H1 (cell line): Measurements from ENCODE around the gene SYNDIG1. TPM values are rescaled to one million over a fixed set of nuclear protein-coding genes. Genes with fewer than 3 reads are reported as not detected.

Source experiments
- CTCF ChIA-PET: fragments of 300-600 bp; sonication (Branson Sonifier 250); formaldehyde crosslinking; loops from one replicate; lab custom pipeline; 2021; ENCODE audit not compliant: partially characterized antibody; lab: Charles Lee
- POLR2A ChIA-PET: fragments of 300-600 bp; sonication (Branson Sonifier 250); formaldehyde crosslinking; loops from one replicate; lab custom pipeline; 2021; ENCODE audit warnings: inconsistent platforms; ENCODE audit not compliant: partially characterized antibody; lab: Charles Lee
- DNase-seq, 2 experiments: peaks; one replicate each; pipeline versions ENCODE4 v3.0.0 to v3.0.0-alpha.2; 2010 to 2022; ENCODE audit warnings: low spot score in 2 of 2, low read depth in 1 of 2, mixed read lengths in 1 of 2
- FAIRE-seq: peaks from 2 replicates; lab custom pipeline; 2011; peaks lifted over from hg19 to GRCh38; lab: Jason Lieb, UNC
- H2AFZ ChIP-seq: 2 replicates; pipeline ENCODE4 v1.8.1; 2012; ENCODE audit warnings: low read length, inconsistent platforms
- H2AK5ac ChIP-seq: 2 replicates; pipeline ENCODE4 v1.6.1; 2013; ENCODE audit warnings: low read depth, low read length
- H2BK120ac ChIP-seq: replicated peaks from 2 replicates; pipeline ENCODE3; 2013; ENCODE audit warnings: low read depth, low read length, inconsistent platforms
- H2BK12ac ChIP-seq: 2 replicates; pipeline ENCODE4 v1.6.1; 2013; ENCODE audit warnings: low read depth, low read length
- H2BK15ac ChIP-seq: 2 replicates; pipeline ENCODE4 v1.6.1; 2013; ENCODE audit warnings: low read length
- H2BK20ac ChIP-seq: 2 replicates; pipeline ENCODE4 v1.6.1; 2013; ENCODE audit warnings: low read length
- H2BK5ac ChIP-seq: 2 replicates; pipeline ENCODE4 v1.6.1; 2013; ENCODE audit warnings: low read depth, low read length
- H3K14ac ChIP-seq: 2 replicates; pipeline ENCODE4 v1.6.1; 2013; ENCODE audit warnings: inconsistent platforms; ENCODE audit not compliant: insufficient read length
- H3K18ac ChIP-seq: 2 replicates; pipeline ENCODE4 v1.6.1; 2013; ENCODE audit warnings: low read length; ENCODE audit errors: extremely low read depth
- H3K23ac ChIP-seq: 2 replicates; pipeline ENCODE4 v1.6.1; 2013; ENCODE audit warnings: inconsistent platforms; ENCODE audit not compliant: insufficient read length
- H3K23me2 ChIP-seq: 2 replicates; pipeline ENCODE4 v1.6.1; 2013; ENCODE audit warnings: low read depth, low read length
- H3K27ac ChIP-seq: 2 replicates; pipeline ENCODE4 v1.6.1; 2011; ENCODE audit warnings: low read depth, low read length, inconsistent platforms
- H3K27me3 ChIP-seq, 4 experiments: replicated peaks in 1 of 4; 1 replicate in 1 of 4; 2 replicates in 3 of 4; pipeline versions ENCODE4 v1.6.1 to v1.8.1; 2011 to 2013; ENCODE audit warnings: low read length in 3 of 4, mild to moderate bottlenecking in 3 of 4, inconsistent platforms in 2 of 4, mixed read lengths in 2 of 4, moderate library complexity in 1 of 4; ENCODE audit not compliant: control insufficient read depth in 3 of 4, insufficient read depth in 3 of 4; ENCODE audit errors: extremely low read depth in 1 of 4
- H3K36me3 ChIP-seq, 4 experiments: 2 replicates each; pipeline versions ENCODE4 v1.6.1 to v1.8.1; 2011 to 2013; ENCODE audit warnings: mild to moderate bottlenecking in 4 of 4, low read length in 3 of 4, moderate library complexity in 2 of 4, control low read depth in 1 of 4, inconsistent platforms in 1 of 4; ENCODE audit not compliant: insufficient read depth in 4 of 4, control insufficient read depth in 2 of 4
- H3K4ac ChIP-seq: replicated peaks from 2 replicates; pipeline ENCODE3; 2013; ENCODE audit warnings: low read length, low read depth, mixed read lengths, inconsistent platforms; ENCODE audit not compliant: insufficient read length
- H3K4me1 ChIP-seq, 4 experiments: replicated peaks in 1 of 4; 1 replicate in 1 of 4; 2 replicates in 3 of 4; pipeline versions ENCODE4 v1.6.1 to v1.8.1; 2011 to 2013; ENCODE audit warnings: low read length in 3 of 4, inconsistent platforms in 2 of 4, mixed read lengths in 1 of 4; ENCODE audit not compliant: insufficient read depth in 4 of 4, control insufficient read depth in 3 of 4
- H3K4me2 ChIP-seq, 2 experiments: 2 replicates each; pipeline versions ENCODE4 v1.6.1 to v1.8.1; 2011 to 2013; ENCODE audit warnings: low read depth in 2 of 2, low read length in 2 of 2, control low read depth in 1 of 2, inconsistent platforms in 1 of 2, mild to moderate bottlenecking in 1 of 2; ENCODE audit not compliant: insufficient read depth in 1 of 2
- H3K4me3 ChIP-seq, 4 experiments: fragments of 200-600, 300-600 bp in 1 of 4; sonication (generic), shearing (Covaris generic), sonication (Bioruptor Twin) in 1 of 4; 2 replicates each; pipeline versions ENCODE4 v1.5.1 to v1.8.1; 2011 to 2016; ENCODE audit warnings: low read length in 4 of 4, low read depth in 3 of 4, control low read depth in 2 of 4, inconsistent platforms in 2 of 4, mild to moderate bottlenecking in 2 of 4, mixed read lengths in 1 of 4, moderate library complexity in 1 of 4; ENCODE audit not compliant: insufficient read depth in 2 of 4; ENCODE audit errors: extremely low read depth in 1 of 4
- H3K56ac ChIP-seq: replicated peaks from 2 replicates; pipeline ENCODE3; 2013; ENCODE audit warnings: low read depth, mild to moderate bottlenecking, mixed read lengths, low read length, inconsistent platforms; ENCODE audit not compliant: insufficient read length
- H3K79me1 ChIP-seq: 2 replicates; pipeline ENCODE4 v1.6.1; 2013; ENCODE audit warnings: low read depth, low read length, control low read depth
- H3K79me2 ChIP-seq, 2 experiments: 2 replicates each; pipeline versions ENCODE4 v1.6.1 to v1.8.1; 2012 to 2013; ENCODE audit warnings: low read length in 2 of 2, mild to moderate bottlenecking in 2 of 2, inconsistent platforms in 1 of 2; ENCODE audit not compliant: insufficient read depth in 2 of 2, control insufficient read depth in 1 of 2
- H3K9ac ChIP-seq, 4 experiments: replicated peaks in 1 of 4; 1 replicate in 1 of 4; 2 replicates in 3 of 4; pipeline versions ENCODE4 v1.6.1 to v1.8.1; 2011 to 2013; ENCODE audit warnings: low read depth in 3 of 4, low read length in 3 of 4, control low read depth in 2 of 4, mild to moderate bottlenecking in 2 of 4, moderate library complexity in 2 of 4, inconsistent platforms in 1 of 4; ENCODE audit errors: extremely low read depth in 1 of 4
- H3K9me3 ChIP-seq, 2 experiments: 2 replicates each; pipeline versions ENCODE4 v1.6.1 to v1.8.1; 2012 to 2013; ENCODE audit warnings: mild to moderate bottlenecking in 2 of 2, moderate library complexity in 2 of 2, control low read depth in 1 of 2, inconsistent platforms in 1 of 2, low read depth in 1 of 2, low read length in 1 of 2, mixed read lengths in 1 of 2; ENCODE audit not compliant: insufficient read depth in 2 of 2
- H4K20me1 ChIP-seq, 2 experiments: replicated peaks in 1 of 2; 2 replicates each; pipeline versions ENCODE3 to v1.8.1; 2011 to 2013; ENCODE audit warnings: inconsistent platforms in 2 of 2, low read length in 2 of 2, mild to moderate bottlenecking in 1 of 2; ENCODE audit not compliant: insufficient read depth in 2 of 2, control insufficient read depth in 1 of 2
- H4K5ac ChIP-seq: 2 replicates; pipeline ENCODE4 v1.6.1; 2013; ENCODE audit warnings: low read length, low read depth, mixed read lengths, inconsistent platforms; ENCODE audit not compliant: insufficient read length
- H4K8ac ChIP-seq: 2 replicates; pipeline ENCODE4 v1.8.0; 2013; ENCODE audit warnings: mild to moderate bottlenecking, moderate library complexity, low read length, inconsistent platforms; ENCODE audit not compliant: insufficient read depth; ENCODE audit errors: extremely low read depth
- H4K91ac ChIP-seq: replicated peaks from 2 replicates; pipeline ENCODE3; 2013; ENCODE audit warnings: low read length, mixed read lengths, inconsistent platforms; ENCODE audit not compliant: insufficient read length
- BRCA1 ChIP-seq: IDR thresholded peaks from 2 replicates; pipeline ENCODE4 v1.6.1; 2012; ENCODE audit warnings: low read depth, low read length, improper control_type of control experiment
- E2F6 ChIP-seq: IDR thresholded peaks from 2 replicates; pipeline ENCODE4 v1.6.1; 2012; ENCODE audit warnings: inconsistent platforms
- EZH2 ChIP-seq: fragments of 200-600 bp; sonication (generic); IDR thresholded peaks from 2 replicates; pipeline ENCODE4 v1.7.1; 2012; ENCODE audit warnings: low read depth, mild to moderate bottlenecking, moderate library complexity, low read length, inconsistent platforms; ENCODE audit not compliant: severe bottlenecking
- KDM1A ChIP-seq: fragments of 200-600, 300-600 bp; sonication (generic); IDR thresholded peaks from 2 replicates; pipeline ENCODE4 v1.7.1; 2016; ENCODE audit warnings: mild to moderate bottlenecking, low read length, borderline replicate concordance
- PHF8 ChIP-seq: fragments of 200-600 bp; sonication (generic); conservative IDR thresholded peaks from 2 replicates; pipeline ENCODE4 v1.7.1; 2012; ENCODE audit warnings: low read depth, mild to moderate bottlenecking, inconsistent platforms, low read length, moderate library complexity
- POLR2A ChIP-seq, 2 experiments: IDR thresholded peaks; 1 replicate in 1 of 2; 2 replicates in 1 of 2; pipeline ENCODE4 v1.6.1; 2011; ENCODE audit warnings: low read depth in 2 of 2, low read length in 2 of 2, mild to moderate bottlenecking in 2 of 2; ENCODE audit errors: control extremely low read depth in 1 of 2
- SIX5 ChIP-seq: IDR thresholded peaks from 2 replicates; pipeline ENCODE4 v1.6.1; 2011; ENCODE audit warnings: mild to moderate bottlenecking, low read depth, low read length
- SRF ChIP-seq: IDR thresholded peaks from 2 replicates; pipeline ENCODE4 v1.6.1; 2011; ENCODE audit warnings: mild to moderate bottlenecking, low read depth, low read length, moderate library complexity
- TAF7 ChIP-seq: optimal IDR thresholded peaks from 2 replicates; pipeline ENCODE3; 2011; ENCODE audit warnings: low read depth, mild to moderate bottlenecking, inconsistent platforms, low read length, moderate library complexity, borderline replicate concordance
- WGBS, 2 experiments: shearing (Covaris generic) in 1 of 2; methylation state at CpG; one replicate each; pipeline versions ENCODE4 v1.1.6 to v1.1.7; 2013 to 2015; ENCODE audit warnings: low lambda C conversion rate in 2 of 2, mixed read lengths in 2 of 2, inconsistent platforms in 1 of 2, low coverage in 1 of 2, missing lambda C conversion rate in 1 of 2; ENCODE audit not compliant: insufficient replicate concordance in 2 of 2, insufficient coverage in 1 of 2, insufficient read length in 1 of 2; ENCODE audit errors: extremely low coverage in 1 of 2, missing lambda C conversion rate in 1 of 2; 5-methylcytosine and 5-hydroxymethylcytosine counted together
- polyA plus RNA-seq, 7 experiments: library from polyadenylated mRNA; depleted of rRNA in 3 of 7; stranded (reverse) in 5 of 7; unstranded in 2 of 7; fragments of >200 nt in 5 of 7; fragments of 200-250 nt in 2 of 7; gene quantifications; 1 replicate in 5 of 7; 2 replicates in 1 of 7; 4 replicates in 1 of 7; pipeline versions ENCODE4 v1.2.1 to v1.2.3, GENCODE V29; 2011 to 2013; ENCODE audit warnings: missing spikeins in 2 of 7, mixed read lengths in 2 of 7
- total RNA-seq: library from RNA; stranded (reverse); fragmentation: NEBNext Ultra II Directional; extraction: Animal tissue kit (Norgen Biotek cat#: 25700); gene quantifications from 2 replicates; pipeline ENCODE4 v1.2.1, GENCODE V29; 2021

The SYNDIG1 gene
- total and polyA plus RNA-seq, 2 of the 8 experiments (the other 6 are each of a cell fraction or from before 2014, with no cell fraction given), result 6.5 to 7.8 TPM

DNA sequence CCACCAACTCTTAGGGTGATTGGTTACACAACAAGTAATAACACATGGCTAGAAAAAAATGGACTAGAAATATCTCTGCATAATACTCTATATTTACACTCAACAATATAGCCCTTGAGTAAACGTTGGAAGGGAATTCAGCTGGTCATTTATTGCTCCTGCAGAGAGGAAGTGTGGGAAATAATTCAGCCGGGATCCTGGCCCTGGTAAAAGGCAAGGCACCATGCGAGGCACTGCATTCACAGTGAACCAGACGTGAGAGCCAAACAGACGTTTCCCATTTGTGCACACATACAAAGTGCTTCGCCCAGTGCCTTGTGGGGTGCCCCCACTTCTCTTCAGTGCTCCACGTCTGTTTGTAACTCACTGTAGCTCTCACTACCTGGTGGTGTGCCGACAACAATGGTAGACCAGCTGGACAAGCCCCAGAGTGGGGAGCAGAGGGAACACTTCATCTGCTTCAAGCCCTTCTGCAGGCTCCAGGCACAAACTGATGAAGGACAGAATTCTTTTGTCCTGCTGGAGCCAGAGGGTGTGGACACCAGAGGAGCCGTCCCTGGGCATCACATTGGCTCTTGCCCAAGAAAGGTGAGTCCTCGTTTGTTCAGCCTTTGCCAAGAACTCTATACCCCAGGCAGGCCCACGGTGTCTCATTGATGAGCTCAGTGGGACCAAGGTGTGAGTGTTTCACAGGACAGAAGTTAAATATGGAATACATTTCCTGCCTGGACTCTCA, 18.8 kb downstream of the SYNDIG1 start:
- Histone ChIP-seq H4K91ac (no peak overlapping the region), H3K18ac (no peak overlapping the region), H4K8ac (no peak overlapping the region), H3K79me2 (peaks cover 0 to 25% of the 10 kb centered on the region in 2 experiments; a peak in 2 of 4 replicates), H2BK15ac (no peak overlapping the region), H2AFZ (no peak overlapping the region), H3K4me2 (no peak overlapping the region), H3K27me3 (no peaks in the 10 kb centered on the region), H2BK120ac (no peak overlapping the region), H2AK5ac (no peak overlapping the region), H2BK12ac (no peak overlapping the region), H2BK20ac (no peak overlapping the region), H3K56ac (no peak overlapping the region), H3K4me1 (peaks cover 8 to 21% (median 14%) of the 10 kb centered on the region in 4 experiments), H2BK5ac (no peak overlapping the region), H3K23me2 (peaks cover 4% of the 10 kb centered on the region; the same call in 1 of the 2 replicates), H3K14ac (no peak overlapping the region), H3K4me3 (no peak overlapping the region), H4K20me1 (peaks cover 1 to 12% of the 10 kb centered on the region in 2 experiments), H3K27ac (no peak overlapping the region), H3K79me1 (peaks cover 14% of the 10 kb centered on the region), H3K9me3 (no peaks in the 10 kb centered on the region), H3K23ac (no peak overlapping the region), H4K5ac (no peak overlapping the region), H3K9ac (no peak overlapping the region), H3K4ac (no peak overlapping the region), H3K36me3 (peaks cover 0 to 15% (median 5%) of the 10 kb centered on the region in 4 experiments; a peak in 3 of 8 replicates)
- no peak for FAIRE-seq
- POLR2A ChIA-PET, result no interaction called here
- 86% methylated on average over 11 of the region's 11 CpGs; no CpG with 5 or more reads in 1 of the 2 experiments for WGBS, 2 experiments
- CTCF ChIA-PET, result interaction anchor here (1.1 to 1.3 kb wide), 2 partner anchors 13 to 35 kb away, joined by 3 to 4 read pairs; no protein-coding TSS in a partner anchor
- DNase-seq, result no peak
- TF ChIP-seq TAF7 (no peak), EZH2 (no peak), E2F6 (no peak), POLR2A (IDR thresholded peaks at IDR 0.05; ENCODE audit: control extremely low read depth in 1 of 2, low read depth in 2 of 2, low read length in 2 of 2) (no peak), KDM1A (no peak), BRCA1 (no peak), SRF (no peak), SIX5 (no peak), PHF8 (no peak)
